GM21423 (cell line): Measurements from ENCODE around the gene NF1.

Experiments used
- ATAC-seq: cut with Tn5 transposase; IDR thresholded peaks from one replicate; pipeline ENCODE4 v1.9.1; 2021; ENCODE audit warnings: mild to moderate bottlenecking, moderate library complexity; ENCODE audit not compliant: unreplicated experiment

The NF1 gene

DNA sequence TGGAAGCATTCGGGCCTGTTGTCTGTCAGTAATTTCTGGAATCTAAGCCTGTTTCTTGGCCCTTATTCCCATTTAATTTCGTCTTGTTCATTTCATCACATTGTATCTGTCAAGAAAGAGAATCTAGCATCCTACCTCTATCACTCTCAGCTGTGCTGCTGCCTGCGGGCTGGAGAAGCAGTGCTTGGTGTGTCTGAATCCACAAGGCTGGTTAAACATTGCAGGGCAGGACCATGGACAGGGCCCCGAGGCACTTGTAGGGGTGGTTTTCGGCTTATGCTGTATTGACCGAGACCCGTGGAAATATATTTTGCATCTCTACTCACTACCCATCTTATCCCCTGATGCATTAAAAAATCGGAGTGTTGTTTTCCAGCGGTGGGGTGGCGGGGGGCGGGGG lies 299.8 kb downstream of the NF1 start:
- ATAC-seq, result no peak

DNA sequence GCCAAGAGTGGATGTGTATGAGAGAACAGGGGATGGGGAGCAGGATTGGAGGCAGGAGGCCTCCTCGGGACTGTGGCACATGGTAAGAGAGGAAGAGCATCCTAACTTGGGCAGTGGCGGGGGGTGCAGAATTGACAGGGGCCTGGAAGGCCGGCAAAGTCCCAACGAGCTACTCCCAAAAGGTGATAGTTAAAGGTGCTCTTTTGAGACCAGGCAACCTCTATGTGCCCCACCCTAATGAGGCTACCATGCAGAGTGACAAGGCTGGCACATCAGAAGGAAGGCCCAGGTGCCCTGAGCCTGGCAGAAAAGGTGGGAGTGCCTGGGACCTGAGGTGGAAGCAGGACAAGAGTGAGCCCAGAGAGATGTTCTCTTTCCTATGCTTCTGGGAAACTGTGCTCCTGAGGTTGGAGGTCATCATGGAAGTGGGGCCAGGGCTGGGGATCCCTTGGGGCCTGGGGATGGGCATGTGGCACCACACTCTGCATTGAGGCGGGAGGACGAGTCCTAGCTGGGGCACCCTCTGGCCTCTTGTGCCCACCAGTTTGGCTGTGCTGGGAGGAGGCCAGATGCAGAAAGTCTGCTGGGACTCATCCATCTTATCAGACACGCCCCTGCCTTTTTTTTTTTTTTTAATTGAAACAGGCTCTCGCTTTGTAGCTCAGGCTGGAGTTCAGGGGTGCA lies 302.6 kb downstream of the NF1 start:
- no peak for ATAC-seq

DNA sequence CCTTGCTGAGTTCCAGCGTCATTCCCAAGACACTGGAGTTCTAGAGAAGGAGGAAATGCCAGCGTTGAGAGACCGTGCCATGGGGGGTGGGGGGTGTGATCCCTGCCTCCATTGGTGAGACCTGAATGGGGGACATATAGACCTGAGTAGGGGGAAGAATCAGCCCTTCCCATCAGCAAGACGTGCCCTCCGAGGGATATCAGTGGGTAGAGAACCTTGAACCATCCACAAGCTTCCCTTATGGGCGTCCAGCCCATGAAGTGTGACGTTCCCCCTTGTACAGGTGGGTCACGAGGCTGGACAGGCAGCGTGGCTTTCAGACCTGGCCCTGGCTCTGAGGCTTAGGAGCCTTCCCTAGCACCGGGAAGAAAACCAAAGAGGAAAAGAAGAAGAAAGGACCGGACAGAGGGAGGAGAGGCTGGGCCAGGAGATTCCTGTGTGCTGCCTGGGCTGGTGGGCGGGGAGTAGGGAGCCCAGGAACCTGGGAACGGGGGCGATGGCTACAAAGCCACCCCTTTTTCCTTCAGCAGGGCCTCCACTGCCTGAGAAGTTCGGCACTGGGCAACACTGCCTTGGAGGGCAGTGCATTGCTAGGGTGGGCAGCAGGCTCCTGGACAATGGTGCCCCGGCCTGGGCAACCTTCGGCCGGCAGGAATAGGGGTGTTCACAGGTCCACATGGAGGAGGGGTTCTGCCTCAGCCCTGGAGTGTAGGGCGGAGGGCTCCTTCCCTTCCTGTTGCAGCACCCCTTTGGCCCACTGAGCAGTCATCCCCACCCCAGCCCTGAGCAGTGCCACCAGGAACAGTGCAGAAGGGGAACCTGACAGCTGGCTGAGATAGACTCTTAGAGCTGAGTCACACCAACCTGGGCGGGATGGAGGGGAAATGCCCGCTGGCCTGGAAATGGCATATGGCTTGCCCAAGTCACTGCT lies 303.9 kb downstream of the NF1 start:
- no peak for ATAC-seq

DNA sequence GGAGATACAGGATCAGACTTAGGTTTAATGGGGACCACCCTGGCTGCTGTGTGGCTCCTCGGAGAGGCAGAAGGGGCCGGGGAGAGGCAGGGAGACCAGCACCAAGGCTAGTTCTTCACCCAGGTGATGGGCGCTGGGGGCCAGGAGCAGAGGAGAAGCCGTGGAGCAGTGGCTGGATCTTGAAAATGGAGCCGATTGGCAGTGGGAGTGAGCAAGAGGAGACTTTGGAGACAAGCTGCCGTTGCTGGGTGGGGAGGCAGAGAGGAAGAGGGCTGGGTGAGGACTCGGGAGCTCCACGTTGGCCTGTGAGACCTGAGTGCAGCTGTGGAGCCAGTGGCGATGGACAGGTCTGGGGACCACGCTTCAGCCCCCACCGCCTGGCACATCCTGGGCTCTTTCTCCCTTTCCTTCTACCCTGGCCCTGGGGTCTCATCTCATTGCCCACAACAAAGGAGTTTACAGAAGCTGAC lies 305.7 kb downstream of the NF1 start:
- ATAC-seq, result no peak

DNA sequence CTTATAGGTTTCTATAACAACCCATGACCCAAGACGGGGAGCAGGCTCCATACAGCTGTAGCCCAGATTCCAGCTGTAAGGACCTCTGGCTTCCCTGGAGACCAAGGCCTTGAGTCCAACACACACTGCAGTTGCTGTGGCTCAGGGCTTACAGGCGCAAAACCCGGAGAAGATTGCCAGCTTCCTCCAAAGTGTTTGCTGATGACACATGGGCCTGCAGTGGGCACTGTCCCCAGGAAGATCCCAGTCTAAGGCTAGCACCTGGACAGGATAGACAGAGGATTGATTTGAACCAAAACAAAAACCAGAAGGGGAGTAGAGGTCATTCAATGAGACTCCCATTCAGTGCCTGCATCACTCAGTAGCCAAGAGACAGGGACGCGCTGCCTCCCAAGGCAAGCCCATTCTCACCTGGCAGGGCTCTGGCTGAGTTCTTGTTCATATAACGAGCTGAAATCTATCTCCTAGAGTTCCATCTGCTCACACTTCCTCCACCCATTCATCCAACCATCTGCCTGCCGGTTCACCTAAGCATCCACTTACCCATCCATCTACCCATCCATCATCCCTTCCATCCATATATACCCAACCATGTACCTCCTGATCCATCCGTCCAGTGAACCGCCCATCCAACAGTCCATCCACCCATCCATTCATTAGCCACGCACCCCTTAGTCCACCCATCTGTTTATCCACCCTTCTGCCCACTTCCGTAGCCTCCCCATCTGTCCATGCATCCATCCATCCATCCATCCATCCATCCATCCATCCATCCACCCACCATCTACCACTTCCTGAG lies 306.9 kb downstream of the NF1 start:
- no peak for ATAC-seq

DNA sequence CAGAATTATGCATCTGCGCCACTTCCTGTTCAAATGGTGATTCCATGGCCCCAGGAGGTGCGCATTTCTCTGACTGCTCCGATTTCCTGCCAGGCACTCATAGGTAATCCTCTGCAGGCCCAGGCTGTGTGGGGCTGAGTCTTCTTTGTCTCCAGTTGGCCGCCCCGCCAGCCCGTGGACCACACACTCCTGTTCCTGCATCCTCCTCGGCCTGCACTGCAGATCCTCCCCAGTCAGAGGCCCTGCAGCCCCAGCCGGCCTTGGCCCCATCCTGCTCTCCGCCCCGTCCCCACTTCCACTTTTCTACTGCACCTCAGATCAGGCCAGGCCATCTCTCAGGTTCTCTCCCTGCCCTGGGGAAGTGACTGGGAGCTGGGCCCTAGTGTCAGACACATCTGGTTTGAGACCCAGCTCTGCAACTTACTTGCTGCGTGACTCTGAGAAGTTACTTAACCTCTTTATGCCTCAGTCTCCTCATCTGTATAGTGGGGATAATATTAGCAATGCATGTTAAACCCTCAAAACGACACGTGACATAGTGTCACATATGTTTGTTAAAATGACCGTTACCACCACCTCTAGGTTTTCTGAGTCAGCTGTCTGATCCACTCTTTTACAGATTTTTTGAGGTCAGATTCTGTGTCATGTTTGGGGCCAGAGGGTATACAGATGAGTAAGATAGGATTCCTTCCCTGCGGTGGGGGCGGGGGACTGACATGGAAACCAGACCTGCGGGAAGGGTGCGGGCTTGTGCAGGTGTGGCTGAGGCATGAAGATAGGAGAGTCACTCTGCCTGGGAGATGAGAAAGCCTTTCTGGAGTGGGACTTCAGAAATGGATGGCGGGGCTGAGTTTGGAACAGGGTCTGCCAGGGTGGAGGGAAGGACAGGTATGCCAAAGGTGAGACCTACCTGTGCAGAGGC lies 309.5 kb downstream of the NF1 start:
- ATAC-seq, result no peak

DNA sequence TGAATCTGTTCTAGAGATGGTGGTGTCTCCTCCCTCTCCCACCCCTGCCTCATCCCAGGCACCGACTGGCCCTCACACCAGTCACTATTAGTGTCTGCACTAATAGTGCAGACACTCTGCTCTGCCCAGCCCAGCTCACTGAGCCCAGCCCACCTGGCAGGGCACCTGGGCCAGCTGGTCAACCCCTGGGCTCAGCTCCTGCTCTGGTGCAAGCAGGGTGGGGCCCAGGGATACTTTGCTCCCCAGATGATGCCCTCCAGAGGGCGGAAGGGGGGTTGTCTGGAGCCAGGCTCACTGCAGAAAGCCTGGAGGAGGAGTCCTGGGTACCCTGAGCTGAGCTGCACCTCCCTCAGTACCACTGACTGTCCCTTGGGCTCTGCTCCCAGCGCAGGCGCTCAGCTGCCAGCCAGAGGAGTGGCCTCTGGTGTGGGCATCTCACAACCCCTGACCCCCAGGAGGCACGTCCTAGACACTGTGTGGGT lies 311.2 kb downstream of the NF1 start:
- ATAC-seq, result no peak

DNA sequence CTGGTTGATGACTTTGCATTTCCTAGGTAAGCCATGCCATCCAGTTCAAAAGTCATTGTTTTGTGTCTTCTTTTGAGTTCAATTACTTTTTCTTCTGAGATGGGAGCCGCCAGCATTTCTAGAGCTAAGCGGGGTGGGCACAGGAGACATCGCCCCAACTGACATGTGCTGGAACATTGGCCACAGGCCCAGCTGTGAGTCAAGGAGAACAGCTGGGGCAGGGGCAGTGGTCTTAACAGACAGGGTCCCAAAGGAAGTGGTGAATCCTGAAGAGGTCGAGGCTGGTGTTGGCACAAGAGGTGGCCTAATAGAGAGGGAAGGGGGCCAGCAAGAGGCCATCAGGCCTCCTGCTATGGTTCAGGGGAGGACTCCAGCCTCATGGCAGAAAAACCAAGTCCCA lies 313.8 kb downstream of the NF1 start:
- no peak for ATAC-seq

DNA sequence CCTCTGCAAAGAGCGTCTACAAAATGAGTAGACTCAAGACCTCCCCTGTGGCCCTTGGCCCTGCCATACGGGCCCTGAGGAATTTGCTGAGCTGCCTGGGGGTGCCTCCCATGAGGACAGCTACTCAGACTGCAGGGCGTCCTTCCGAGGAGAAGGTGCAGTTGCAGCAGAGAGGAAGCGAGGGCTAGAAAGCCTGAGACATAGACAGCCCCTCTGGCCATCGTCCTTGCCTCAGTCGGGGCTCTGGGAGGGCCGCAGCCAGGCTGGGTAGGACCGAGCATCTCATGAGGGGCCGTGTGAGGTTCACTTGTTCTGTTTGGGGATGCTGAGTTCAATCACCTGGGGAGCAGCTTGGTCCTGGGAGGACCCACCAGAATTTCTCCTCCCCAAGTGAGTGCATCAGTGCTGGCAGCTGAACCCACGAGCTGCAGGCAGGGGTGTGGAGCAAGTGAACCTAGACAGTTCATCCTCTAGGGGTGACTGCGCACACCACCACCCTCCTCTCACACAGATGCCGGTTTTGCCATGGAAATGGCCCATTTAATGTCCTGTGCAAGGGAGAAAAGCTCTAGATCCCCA lies 317.0 kb downstream of the NF1 start:
- no peak for ATAC-seq

DNA sequence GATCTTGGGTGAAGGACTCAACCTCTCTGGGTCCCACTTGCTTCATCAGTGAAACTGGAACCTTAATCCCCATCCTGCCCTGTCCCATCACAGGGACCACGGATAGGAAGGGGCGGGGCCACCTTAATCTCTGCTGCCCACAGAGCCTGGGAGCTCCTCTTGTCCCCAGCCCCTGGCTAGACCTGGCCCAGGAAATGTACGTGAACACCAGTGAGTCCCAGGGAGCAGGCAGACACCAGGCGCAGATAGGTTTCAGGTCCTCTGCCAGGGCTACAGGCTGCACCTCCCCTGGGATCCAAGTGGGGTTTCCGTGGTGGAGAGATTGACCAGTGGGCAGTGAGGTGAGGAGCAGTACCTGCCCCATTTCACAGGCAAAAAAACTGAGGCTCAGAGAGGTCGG lies 317.7 kb downstream of the NF1 start:
- ATAC-seq, result no peak

DNA sequence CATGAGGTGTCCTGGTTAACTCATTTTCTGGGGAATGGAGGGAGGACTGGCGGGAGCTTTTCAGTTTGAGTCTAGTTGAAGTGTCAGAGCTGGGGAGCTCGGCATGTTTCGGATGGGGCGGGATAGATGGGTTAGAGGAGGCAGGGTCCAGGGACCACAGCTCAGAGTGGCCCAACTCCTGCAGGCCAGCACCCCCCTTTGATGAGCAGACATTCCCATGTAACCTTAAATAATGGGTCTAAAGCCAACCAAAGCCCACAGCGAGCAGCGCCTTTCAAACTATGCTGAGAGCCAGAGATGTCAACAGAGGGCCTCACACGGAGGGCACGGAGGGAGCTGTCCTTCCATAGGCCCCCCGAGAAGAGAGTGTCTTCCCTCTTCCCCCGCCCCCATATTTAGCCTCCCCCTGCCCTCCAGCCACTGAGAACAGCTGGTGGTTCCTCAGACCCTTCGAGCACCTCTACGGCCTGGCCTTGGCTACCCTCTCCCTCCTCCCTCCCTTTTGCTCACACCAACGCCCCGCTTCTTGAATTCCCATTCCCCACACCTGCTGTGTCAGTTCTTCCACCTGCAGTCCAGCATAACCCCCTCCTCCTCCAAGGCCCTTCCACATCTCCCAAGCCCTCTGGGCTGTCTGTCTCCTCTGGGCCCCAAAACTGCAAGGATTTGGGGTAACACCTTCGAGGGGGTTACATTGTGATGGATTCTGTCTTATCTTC lies 318.5 kb downstream of the NF1 start:
- no peak for ATAC-seq

DNA sequence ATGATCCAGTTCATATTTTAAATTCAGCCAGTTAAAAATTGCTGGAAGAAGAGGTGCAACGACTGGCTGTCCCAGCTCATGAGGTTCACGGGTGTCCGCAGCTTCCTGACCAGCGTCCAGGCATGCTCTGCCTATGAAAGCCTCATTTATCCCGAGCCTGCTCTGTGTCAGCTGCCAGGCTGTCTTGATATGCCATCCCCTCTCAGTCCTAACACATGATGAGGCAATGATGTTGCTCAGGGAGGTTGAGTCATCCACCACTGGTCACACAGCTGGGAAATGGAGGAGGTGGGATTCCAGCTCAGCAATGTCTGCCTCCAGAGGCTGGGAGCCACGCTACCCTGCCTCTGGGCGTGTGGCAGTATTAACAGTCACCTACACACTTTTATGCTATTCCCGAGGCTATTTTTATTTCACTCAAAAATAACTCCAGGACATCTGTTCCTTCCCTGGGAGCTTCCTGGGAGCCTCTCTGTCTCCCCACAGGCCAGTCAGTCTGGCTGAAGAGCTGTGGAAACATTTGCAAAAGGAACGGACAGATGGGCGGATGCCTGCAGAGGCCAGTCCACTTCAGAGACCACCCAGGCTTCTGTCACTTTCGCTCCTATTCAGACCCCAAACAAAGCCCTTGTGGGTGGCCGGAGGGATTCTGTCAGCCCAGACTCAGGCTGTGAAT lies 319.2 kb downstream of the NF1 start:
- no peak for ATAC-seq

DNA sequence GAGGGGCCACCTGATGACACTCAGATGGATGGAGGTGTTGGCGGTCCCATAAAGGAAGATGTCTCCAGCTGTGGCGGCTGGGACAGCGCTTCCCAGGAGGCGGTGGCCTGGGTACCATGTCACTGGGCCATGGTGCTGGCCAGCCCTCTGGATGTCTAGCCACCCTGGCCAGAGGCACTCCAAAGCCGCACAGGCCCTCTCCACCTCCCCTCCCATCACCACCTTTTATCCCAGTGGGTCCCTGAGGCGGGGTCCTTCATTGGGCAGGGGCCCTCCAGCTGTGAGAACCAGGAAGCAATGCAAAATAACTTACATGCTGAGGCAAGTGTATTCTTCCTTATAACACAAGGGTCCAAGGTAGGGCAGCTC lies 319.8 kb downstream of the NF1 start:
- no peak for ATAC-seq

DNA sequence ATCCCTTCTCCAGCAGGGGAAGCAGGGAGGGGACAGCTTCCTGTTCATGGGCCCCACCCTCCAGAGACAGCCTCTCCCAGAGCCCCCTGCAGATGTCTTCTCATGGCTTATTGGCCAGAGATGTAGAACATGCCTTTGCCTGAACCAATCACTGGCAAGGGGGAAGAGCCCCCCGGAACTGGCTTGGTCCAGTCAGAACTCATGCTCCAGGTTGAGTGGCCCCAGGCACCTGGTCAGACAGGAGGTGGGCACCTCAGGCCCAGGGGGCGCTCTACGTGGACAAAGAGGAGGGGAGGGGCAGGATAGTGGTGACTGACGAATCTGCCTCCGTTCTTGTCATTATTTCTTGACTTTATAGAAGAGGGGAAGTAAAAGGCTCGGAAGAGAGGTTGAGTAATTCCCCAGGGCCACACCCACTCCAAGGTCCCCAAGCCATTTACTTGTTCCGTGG lies 320.3 kb downstream of the NF1 start:
- ATAC-seq, result no peak

DNA sequence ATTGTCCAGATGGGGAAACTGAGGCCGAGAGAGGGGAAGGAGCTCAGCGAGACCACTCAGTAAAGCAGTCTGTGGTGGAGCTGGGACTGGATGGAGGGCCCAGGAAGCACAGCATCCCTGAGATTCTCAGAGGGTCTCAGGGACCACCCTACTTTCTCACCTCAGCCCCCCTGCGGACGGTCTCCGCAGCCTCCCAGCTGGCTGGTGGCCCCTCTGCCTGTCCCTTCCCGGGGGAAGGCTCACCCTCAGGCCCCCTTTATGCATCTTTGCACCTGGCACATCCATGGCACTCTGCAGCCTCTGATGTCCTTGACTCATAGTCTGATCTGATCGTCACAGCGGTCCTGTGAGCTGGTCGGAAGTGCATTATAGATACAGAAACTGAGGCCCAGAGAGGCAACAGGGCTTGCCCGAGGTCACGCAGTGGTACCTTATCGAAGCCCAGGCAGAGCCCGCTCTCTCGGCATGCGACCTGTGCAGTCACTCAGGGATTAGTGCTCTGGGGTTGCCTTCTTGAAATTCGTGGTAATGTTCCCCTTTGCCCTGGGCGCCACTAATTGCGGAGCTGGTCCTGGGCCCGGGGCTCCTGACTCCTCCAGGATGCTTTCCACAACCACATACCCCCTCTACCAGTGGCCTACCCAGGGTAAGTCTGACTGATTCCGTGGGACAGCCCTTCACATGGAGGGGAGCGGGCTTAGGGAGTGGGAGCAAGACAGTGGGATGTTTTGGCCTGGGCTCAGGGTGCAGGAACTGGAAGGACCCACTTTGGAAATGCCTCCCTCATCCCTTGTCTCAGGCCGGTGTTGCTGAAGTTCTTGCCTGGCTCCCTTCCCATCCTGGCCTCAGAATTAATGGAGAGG lies 321.1 kb downstream of the NF1 start:
- ATAC-seq, result no peak

DNA sequence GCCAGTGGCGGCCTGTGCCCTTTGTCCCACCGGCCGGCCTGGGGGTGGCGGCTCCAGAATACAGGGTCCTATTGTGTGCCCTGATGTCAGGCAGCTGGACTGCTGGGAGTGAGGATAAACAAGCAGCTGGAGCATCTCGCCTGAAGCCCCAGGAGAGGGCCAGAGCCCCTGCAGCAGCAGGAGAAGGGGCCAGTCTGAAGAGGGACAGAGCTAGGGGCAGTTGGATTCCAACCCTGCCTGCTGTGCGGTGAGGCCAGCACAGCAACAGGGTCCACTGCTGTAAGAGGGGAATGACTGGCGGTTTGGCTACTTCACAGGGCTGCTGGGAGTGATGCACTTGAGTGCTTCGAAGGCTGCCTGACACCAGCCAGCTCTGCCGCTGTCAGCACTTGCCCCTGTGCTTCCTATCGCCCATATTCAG lies 321.7 kb downstream of the NF1 start:
- ATAC-seq, result no peak

DNA sequence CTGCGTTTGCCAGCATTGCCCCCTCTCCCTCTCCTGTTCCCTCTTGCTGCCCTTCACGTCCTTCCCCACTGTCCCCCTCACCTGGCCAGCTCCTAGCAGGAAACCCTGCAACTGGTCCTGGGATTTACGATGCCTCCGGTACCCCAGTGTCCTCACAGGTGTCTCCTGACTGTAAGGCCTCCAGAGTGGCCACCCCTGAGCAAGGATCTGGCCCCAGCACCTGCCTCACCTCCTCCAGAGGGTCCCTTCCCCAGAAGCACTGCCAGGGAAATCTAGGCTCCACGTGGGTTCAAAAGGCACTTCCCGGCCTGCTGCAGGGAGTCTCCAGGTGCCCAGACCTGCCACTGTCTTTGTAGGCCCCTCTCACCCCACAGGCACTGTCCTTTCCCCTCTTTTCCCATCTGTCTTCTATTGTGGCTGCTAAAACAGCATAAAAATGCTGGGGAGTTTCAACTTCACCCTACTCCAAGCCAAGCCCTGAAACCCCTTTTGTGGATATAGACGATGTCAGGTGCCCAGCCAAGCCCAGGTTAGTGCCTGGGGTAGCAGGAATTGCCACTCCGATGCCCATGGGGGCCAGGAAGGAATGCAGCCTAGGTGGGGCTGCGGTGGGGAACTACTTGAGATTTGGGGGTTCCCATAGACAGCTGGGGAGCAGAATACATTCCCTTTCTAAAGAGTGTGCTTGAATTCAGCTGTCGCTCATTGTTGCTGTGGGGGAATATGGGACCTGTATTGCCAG lies 322.4 kb downstream of the NF1 start:
- ATAC-seq, result no peak
